Large intestine (tissue), 3 donors: ENCODE data around the gene RPS6KL1. TPM values are rescaled to one million over a fixed set of nuclear protein-coding genes. Genes with fewer than 3 reads are reported as not detected.

Source experiments
- DNase-seq, 2 donors: peaks; one replicate each; pipeline versions ENCODE4 v3.0.0 to v3.0.0-alpha.2; 2013
- H3K27ac ChIP-seq: one replicate; pipeline ENCODE4 v1.5.1; 2013; ENCODE audit warnings: low read length
- H3K27me3 ChIP-seq: 2 replicates; pipeline ENCODE4 v1.6.1; 2013; ENCODE audit warnings: low read length; ENCODE audit not compliant: control insufficient read depth, insufficient read depth
- H3K36me3 ChIP-seq: 2 replicates; pipeline ENCODE4 v1.6.1; 2013; ENCODE audit warnings: low read length; ENCODE audit not compliant: control insufficient read depth, insufficient read depth
- H3K4me1 ChIP-seq: one replicate; pipeline ENCODE4 v1.6.1; 2013; ENCODE audit warnings: low read length; ENCODE audit not compliant: control insufficient read depth, insufficient read depth
- H3K4me3 ChIP-seq: one replicate; pipeline ENCODE4 v1.5.1; 2013; ENCODE audit warnings: low read length
- H3K9me3 ChIP-seq: one replicate; pipeline ENCODE4 v1.6.1; 2013; ENCODE audit warnings: mild to moderate bottlenecking, low read depth, low read length, moderate library complexity; ENCODE audit not compliant: control insufficient read depth
- WGBS: methylation state at CpG from one replicate; pipeline ENCODE4 v1.1.5; 2013; ENCODE audit warnings: low lambda C conversion rate; ENCODE audit not compliant: insufficient coverage; 5-methylcytosine and 5-hydroxymethylcytosine counted together
- polyA plus RNA-seq: library from polyadenylated mRNA; unstranded; fragments of 120-200 nt; gene quantifications from one replicate; pipeline ENCODE4 v1.2.1, GENCODE V29; 2013

The RPS6KL1 gene
- polyA plus RNA-seq, 1 donor, result 5.4 TPM

DNA sequence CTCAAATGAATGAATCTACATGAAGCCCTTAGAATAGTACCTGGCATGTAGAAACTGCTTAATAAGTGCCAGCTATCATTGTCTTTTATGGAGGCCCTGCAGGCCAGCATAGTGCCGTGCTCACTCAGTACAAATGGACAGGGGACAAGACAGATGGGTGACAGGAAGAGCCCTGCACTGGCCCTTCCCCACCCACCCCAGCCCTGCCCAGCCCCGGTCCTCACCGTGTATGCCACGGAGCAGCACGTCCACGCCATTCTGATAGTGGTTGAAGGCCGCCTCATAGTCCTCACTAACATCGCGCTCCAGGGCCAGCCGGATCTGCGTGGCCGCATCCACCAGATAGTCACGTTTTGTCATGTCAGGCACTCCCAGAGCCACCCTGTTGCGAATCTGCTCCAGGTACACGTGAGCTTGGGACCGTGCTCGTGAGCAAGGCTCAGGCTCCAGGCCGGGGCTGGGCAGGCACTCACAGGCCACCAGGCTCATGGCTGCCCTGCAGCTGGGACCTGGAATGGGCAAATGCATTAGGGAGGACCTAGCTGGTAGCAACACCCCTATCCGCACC lies 1.9 kb downstream of the RPS6KL1 start:
- DNase-seq, result no peak
- WGBS, result no CpG with 5 or more reads among the region's 19 CpGs
- H3K27me3 ChIP-seq, result peaks cover 5% of the 10 kb centered on the region

DNA sequence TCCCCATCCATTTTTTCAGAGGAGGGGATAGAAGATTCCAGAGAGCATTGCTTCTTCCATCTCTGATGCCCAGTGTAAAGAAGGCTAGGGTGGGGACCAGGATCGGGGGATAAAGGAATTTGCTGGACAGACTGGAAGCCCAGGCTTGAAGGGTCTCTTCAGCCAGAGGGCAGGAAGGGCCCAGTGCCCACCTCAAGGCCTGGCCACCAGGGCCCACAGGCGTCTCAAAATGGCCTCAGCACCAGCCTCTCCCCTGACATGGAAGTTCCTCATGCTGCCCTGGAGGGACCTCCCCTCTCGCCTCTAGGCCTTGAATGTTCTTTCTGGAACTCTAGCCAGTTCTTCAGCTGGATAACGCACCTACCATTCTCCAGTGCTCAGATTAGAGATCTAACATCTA lies 2.8 kb downstream of the RPS6KL1 start:
- H3K4me3 ChIP-seq, result no peak overlapping the region
- DNase-seq, result no peak
- WGBS, result 100% methylated on average over 1 of the region's 4 CpGs

More for the DNA sequence above, 1.9 kb downstream of the RPS6KL1 start:
- H3K27ac ChIP-seq, result no peak overlapping the region
- H3K36me3 ChIP-seq, result no peaks in the 10 kb centered on the region
- H3K4me3 ChIP-seq, result no peak overlapping the region
- H3K4me1 ChIP-seq, result peaks cover 8% of the 10 kb centered on the region
- H3K9me3 ChIP-seq, result peaks cover 4% of the 10 kb centered on the region

DNA sequence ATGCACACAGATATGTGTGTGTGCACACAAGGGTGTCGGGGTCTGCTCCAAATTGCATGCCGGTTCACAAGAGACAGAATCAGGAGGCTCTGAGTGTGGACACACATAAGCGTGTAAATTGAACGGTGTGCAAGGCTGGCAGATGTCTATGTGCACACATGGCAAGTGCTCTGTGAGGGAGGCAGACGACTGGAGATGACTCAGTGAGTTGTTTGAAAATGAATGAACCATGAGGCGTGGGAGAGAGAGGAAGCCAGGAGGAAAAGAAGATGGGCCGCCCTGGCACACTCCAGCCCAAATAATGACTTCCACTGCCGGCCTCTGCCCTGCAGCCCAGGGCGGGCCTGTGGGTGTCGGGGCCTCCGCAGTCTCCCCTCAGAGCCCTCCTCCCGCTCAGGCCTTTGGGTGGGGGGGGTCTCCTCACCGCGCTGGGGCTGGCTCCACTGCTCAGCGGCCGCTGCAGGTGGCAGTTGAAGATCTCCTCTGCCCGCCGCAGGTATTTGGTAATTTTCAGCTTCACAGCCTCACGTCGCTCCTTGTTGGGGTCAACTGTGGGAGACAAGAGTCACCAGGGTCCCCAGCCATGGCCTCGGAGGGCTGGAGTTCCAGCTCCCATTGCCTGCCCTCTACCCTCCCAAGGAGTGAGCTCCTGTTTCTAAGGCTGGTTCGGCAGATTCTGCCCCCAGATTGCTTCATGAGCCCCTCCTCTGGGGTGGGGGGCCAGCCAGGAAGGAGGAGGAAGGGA lies 3.5 kb downstream of the RPS6KL1 start:
- Histone ChIP-seq H3K36me3 (no peaks in the 10 kb centered on the region), H3K4me3 (no peak overlapping the region), H3K9me3 (peaks cover 4% of the 10 kb centered on the region), H3K27ac (no peak overlapping the region), H3K4me1 (peaks cover 10% of the 10 kb centered on the region), H3K27me3 (peaks cover 5% of the 10 kb centered on the region)
- no CpG with 5 or more reads among the region's 22 CpGs for WGBS
- DNase-seq, result no peak

More for the DNA sequence above, 2.8 kb downstream of the RPS6KL1 start:
- H3K4me1 ChIP-seq, result peaks cover 10% of the 10 kb centered on the region
- no peaks in the 10 kb centered on the region for H3K36me3 ChIP-seq
- peaks cover 5% of the 10 kb centered on the region for H3K27me3 ChIP-seq
- peaks cover 4% of the 10 kb centered on the region for H3K9me3 ChIP-seq
- no peak overlapping the region for H3K27ac ChIP-seq

DNA sequence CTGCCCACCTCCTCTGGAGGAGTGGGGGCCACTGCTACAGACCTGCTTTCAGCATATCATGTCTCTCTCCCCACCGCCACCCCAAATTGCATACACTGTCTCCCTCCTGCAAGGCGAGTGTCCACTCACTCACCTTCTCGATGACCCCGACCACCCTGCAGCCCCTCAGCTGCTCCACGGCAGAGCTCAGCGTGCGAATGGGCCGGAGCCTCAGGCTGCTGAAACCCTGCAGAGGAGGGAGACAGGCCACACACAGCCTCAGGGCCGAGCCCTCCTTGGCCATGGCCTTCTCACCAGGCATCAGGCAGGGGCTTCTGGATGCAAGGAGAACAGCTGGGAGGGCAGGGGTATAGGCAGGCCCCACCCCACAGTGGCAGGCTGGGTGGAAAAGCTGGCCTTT lies 4.7 kb downstream of the RPS6KL1 start:
- peaks cover 7% of the 10 kb centered on the region for H3K4me1 ChIP-seq
- H3K27me3 ChIP-seq, result peaks cover 2% of the 10 kb centered on the region
- DNase-seq, result no peak
- H3K27ac ChIP-seq, result no peak overlapping the region
- H3K36me3 ChIP-seq, result no peaks in the 10 kb centered on the region
- H3K4me3 ChIP-seq, result no peak overlapping the region
- WGBS, result no CpG with 5 or more reads among the region's 9 CpGs
- peaks cover 4% of the 10 kb centered on the region for H3K9me3 ChIP-seq

DNA sequence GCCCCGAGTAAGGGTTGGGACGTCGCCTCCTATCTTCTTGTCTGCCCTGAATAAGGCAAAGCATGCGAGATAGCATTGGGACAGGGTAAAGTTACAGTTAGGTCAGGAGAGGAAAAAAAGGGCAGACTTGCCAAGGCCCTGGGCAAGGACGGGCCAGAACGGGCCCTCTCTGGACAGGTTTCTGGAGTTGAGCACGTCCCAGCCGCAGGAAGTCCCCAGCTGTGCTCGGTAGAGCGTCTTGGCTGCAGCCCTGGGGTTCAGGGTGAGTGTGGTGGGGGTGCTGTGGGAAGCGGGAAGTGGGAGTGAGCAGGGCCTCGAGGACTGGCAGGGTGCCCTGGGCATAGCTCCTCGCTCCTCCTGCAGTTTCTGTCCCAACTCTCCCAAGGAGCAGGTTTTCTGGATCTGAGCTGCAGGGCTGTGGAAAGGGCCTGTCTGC lies 5.4 kb downstream of the RPS6KL1 start:
- peaks cover 6% of the 10 kb centered on the region for H3K4me1 ChIP-seq
- no peaks in the 10 kb centered on the region for H3K36me3 ChIP-seq
- H3K27me3 ChIP-seq, result peaks cover 2% of the 10 kb centered on the region
- no peak overlapping the region for H3K4me3 ChIP-seq
- peaks cover 1% of the 10 kb centered on the region for H3K9me3 ChIP-seq
- 73% methylated on average over 3 of the region's 13 CpGs for WGBS
- DNase-seq, result no peak
- no peak overlapping the region for H3K27ac ChIP-seq

DNA sequence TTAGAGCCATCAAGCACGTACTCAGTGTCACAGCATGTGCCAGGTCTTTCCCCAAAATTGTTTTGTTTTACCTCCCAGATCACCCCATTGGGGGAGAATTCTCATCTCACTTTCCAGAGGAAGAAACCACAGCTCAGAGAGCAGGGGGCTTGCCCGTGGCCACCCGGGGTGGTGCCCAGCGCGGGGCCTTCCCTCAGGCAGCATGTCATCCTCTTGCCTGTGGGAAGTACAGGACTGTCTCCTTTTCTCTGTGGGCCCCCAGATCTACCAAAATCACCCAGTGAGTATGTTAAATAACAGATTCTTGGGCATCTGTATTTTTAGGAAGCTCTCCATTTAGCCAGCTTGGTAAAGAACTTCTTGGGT lies 5.9 kb downstream of the RPS6KL1 start:
- Histone ChIP-seq H3K4me3 (no peak overlapping the region), H3K36me3 (no peaks in the 10 kb centered on the region), H3K27ac (no peak overlapping the region), H3K27me3 (no peaks in the 10 kb centered on the region), H3K4me1 (peaks cover 3% of the 10 kb centered on the region), H3K9me3 (no peaks in the 10 kb centered on the region)
- no CpG with 5 or more reads among the region's 5 CpGs for WGBS
- no peak for DNase-seq

DNA sequence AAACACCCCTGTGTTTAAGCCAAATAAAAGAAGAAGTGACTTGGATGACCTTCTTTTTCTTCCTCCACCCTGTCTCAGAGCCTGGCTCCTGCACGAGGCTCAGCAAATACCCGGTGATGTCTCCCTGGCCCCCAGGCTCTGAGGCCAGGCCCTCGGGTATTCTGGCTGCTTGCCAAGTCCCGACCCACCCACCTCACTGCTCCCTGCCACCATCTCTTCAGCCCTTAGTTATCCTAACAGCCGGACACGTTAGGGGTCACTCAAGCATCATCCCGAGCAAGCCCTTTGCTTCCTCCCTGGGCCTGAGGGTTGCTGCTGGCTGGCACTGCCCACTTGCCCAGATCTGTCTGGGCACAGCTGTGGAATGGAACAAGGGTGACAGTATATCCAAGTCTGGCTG lies 7.2 kb downstream of the RPS6KL1 start:
- Histone ChIP-seq H3K9me3 (no peaks in the 10 kb centered on the region), H3K27me3 (no peaks in the 10 kb centered on the region), H3K36me3 (no peaks in the 10 kb centered on the region), H3K4me3 (no peak overlapping the region), H3K4me1 (peaks cover 6% of the 10 kb centered on the region), H3K27ac (no peak overlapping the region)
- no CpG with 5 or more reads among the region's 7 CpGs for WGBS
- DNase-seq, result no peak

DNA sequence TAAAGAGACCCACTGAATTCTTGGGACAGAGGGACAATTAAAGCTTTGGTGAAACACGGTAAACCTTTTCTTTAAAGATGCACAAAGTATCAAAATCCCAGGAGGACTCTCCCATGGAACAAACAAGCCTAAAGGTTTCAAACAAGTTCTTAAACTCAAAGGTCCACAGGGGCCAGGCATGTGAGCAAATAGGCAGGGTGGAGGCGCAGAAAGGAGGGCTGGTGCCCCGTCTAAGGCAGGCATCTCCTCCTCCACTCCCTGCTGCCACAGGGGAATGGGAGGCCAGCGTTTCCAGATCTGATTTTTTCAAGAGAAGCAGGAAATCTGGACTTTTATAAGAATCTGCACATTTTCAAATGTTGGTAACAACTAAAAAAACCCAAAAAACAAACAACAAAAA lies 7.6 kb downstream of the RPS6KL1 start:
- Histone ChIP-seq H3K27ac (no peak overlapping the region), H3K36me3 (no peaks in the 10 kb centered on the region), H3K4me1 (peaks cover 6% of the 10 kb centered on the region), H3K9me3 (no peaks in the 10 kb centered on the region), H3K4me3 (no peak overlapping the region), H3K27me3 (no peaks in the 10 kb centered on the region)
- DNase-seq, result no peak
- WGBS, result 75% methylated on average over 1 of the region's 4 CpGs

DNA sequence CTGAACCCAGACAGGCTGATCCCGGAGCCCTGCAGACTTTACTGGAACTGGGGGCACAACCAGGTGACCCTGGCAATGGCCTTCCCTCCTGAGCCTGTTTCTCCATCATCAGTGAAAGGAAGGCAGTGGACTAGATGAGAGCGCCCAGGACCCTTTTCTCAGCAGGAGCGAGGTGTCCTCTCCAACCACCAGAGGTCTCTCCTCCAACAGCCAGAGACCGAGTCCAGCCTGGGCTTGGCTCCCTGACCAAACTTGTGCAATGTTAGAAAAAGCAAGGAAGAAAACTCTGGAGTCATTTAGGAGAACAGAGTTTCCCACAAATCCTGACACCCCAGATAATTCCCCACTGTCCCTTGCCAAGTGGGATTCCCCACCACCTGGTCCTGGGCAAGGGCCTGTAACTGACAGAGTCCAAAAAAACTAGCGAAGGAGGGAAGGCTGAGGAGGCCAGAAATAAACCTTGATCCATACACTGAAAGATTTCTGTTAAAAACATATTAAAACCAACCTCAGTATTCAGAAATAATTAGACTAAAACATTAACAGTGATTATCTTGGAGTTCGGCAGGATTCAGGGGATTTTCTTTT lies 9.0 kb downstream of the RPS6KL1 start:
- H3K9me3 ChIP-seq, result no peaks in the 10 kb centered on the region
- no peaks in the 10 kb centered on the region for H3K36me3 ChIP-seq
- DNase-seq, result peak; percentile 56 to 60
- H3K27ac ChIP-seq, result no peak overlapping the region
- H3K4me3 ChIP-seq, result no peak overlapping the region
- H3K27me3 ChIP-seq, result no peaks in the 10 kb centered on the region
- WGBS, result 88% methylated on average over 1 of the region's 6 CpGs
- peaks cover 6% of the 10 kb centered on the region for H3K4me1 ChIP-seq

DNA sequence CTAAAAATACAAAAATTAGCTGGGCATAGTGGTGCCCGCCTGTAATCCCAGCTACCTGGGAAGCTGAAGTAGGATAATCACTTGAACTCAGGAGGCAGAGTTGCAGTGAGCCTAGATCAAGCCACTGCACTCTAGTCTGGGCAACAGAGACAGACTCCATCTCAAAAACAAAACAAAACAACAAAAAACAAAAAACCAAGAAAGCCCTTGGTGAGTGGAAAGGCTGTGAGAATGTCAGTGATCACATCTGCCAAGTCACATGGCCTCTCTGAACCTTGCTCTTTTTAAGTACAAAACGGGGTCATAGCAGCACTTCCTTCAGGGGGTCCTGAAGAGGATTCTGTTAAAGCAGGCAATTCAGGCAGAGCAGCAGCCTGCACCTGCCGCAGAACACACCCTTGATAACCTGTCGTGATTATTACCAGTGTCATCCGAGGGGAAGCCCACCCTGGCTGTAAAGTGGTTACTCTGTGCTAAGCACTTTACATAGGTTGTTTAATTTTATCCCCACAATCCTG lies 9.6 kb downstream of the RPS6KL1 start:
- Histone ChIP-seq H3K27me3 (no peaks in the 10 kb centered on the region), H3K36me3 (no peaks in the 10 kb centered on the region), H3K9me3 (no peaks in the 10 kb centered on the region), H3K27ac (no peak overlapping the region), H3K4me3 (no peak overlapping the region), H3K4me1 (peaks cover 6% of the 10 kb centered on the region)
- DNase-seq, result no peak
- WGBS, result no CpG with 5 or more reads among the region's 5 CpGs
